K562 (cell line): Measurements from ENCODE around the gene HOXD4.

Source experiments
- BACH1 ChIP-seq: fragments of 200-800 bp; sonication (Bioruptor generic); IDR thresholded peaks from 2 replicates; pipeline ENCODE4 v1.6.1; 2016; ENCODE audit warnings: missing genetic modification characterization, missing compliant biosample characterization
- CBX1 ChIP-seq: sonication (generic); IDR thresholded peaks from 2 replicates; pipeline ENCODE4 v1.6.1; 2016; ENCODE audit warnings: antibody characterized with exemption, low read depth, mild to moderate bottlenecking
- CTCF ChIP-seq, 3 experiments: IDR thresholded peaks in 2 of 3; conservative IDR thresholded peaks in 1 of 3; 2 replicates each; pipeline ENCODE4 v1.5.1; 2011 to 2012; ENCODE audit warnings: low read length in 3 of 3, mild to moderate bottlenecking in 3 of 3, control low read depth in 2 of 3, improper control_type of control experiment in 1 of 3, inconsistent platforms in 1 of 3, low read depth in 1 of 3, mixed read lengths in 1 of 3, moderate library complexity in 1 of 3; ENCODE audit not compliant: insufficient read depth in 2 of 3
- NR2C2 ChIP-seq, 2 experiments: fragments of 200-800 bp in 1 of 2; sonication (Bioruptor generic) in 1 of 2; sonication (generic) in 1 of 2; formaldehyde crosslinking in 1 of 2; IDR thresholded peaks; 2 replicates each; pipeline versions ENCODE4 v1.6.1 to v1.8.0; 2016 to 2022; ENCODE audit warnings: mild to moderate bottlenecking in 1 of 2, missing compliant biosample characterization in 1 of 2, missing genetic modification characterization in 1 of 2, missing genetic modification reagents in 1 of 2
- SMC3 ChIP-seq: conservative IDR thresholded peaks from 2 replicates; pipeline ENCODE4 v1.6.1; 2011; ENCODE audit warnings: low read depth, low read length, improper control_type of control experiment; ENCODE audit not compliant: insufficient read depth
- TAF1 ChIP-seq: IDR thresholded peaks from 2 replicates; pipeline ENCODE4 v1.6.1; 2011; ENCODE audit warnings: mild to moderate bottlenecking, low read length, moderate library complexity; ENCODE audit not compliant: insufficient read depth, control insufficient read depth, severe bottlenecking; ENCODE audit errors: extremely low read depth

- TF ChIP-seq BACH1 = no peak
- TF ChIP-seq NR2C2 (CRISPR knock-in tag; IDR thresholded peaks at IDR 0.05) = no peak
- no peak for TF ChIP-seq NR2C2 (tag; IDR thresholded peaks at IDR 0.05)
- no peak for TF ChIP-seq CBX1
- no peak for TF ChIP-seq TAF1
- no peak for TF ChIP-seq SMC3
- TF ChIP-seq CTCF (IDR thresholded peaks at IDR 0.05 in 2 of 3, conservative IDR thresholded peaks at IDR 0.05 in 1 of 3; ENCODE audit: insufficient read depth in 2 of 3, low read depth in 1 of 3, low read length in 3 of 3) = no peak
Measured at GRCh38 chr2:176123411-176124109, 27.8 kb upstream of the HOXD4 start.
